Measurements from ENCODE around the gene ANKRD22.
A peak's percentile ranks its signal among the peaks of the same experiment; 100 is the strongest.
"Not testable (repeated sequence)": the region's sequence is repeated elsewhere in the genome, so short reads cannot be mapped to it uniquely, and the experiment has no call there.

Gene ANKRD22

DNA sequence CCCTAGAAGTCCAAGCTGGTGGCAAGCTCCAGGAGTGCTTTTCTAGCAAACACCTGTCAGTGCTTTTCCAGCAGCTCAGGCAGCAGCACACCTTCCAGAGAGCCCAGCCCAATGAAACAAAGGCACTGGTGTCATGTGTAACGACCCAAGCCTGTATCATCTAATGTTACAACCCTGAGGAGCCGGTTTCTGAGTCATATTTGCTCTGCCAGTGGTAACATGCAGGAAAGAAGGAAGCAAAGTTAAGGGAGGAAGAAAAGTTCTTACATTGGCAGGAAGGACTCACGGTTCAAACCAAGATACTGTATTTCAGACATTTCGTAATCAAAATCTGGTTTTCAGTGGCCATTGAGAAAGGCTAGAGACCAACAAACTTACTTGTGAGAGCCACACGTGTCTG lies at the start of gene ANKRD22:
Gene ANKRD22, minus strand, starts transcription at position 139 of the 400 bp plus-strand sequence. CDS start 237 bp downstream, outside the sequence.
- no peak for DNase-seq

DNA sequence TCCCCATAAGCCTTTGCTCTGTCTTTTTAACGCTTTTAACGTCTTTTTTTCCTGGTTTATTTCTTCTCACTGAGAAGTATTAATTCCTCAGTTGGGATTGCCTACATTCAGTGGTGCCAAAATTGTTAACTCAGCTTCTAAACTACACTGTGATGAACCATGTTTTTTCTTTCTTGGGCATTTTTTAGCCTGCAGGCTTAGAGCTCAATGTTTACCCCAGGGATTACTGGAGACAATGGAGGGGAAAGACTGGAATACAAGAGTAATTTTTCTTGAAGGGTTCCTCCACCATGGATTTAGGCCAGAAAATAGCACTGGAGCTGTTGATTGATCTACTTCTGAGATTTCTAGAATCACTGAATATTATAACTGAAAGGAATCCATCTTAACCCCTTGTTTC lies 48.2 kb upstream of the ANKRD22 start:
- no peak for DNase-seq

DNA sequence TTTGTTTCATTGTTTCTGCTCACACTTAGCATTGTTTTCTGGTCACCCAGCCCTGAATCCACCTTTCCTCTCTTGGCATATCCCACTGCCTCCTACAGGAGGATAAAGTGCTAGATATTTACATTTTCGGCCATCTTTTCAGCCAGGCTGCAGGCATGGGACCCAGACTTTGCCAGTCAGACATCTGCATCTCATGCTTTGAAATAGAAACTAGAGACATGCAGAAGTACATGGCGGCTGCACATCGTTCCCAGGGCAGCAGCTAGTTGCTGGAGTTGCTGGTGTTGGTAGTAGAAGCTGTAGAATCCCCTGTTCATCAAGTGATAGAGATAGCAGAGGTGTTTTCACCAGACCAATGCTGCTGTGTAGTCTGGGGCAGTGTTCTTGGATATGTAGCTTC lies 47.1 kb upstream of the ANKRD22 start:
- DNase-seq: no peak

DNA sequence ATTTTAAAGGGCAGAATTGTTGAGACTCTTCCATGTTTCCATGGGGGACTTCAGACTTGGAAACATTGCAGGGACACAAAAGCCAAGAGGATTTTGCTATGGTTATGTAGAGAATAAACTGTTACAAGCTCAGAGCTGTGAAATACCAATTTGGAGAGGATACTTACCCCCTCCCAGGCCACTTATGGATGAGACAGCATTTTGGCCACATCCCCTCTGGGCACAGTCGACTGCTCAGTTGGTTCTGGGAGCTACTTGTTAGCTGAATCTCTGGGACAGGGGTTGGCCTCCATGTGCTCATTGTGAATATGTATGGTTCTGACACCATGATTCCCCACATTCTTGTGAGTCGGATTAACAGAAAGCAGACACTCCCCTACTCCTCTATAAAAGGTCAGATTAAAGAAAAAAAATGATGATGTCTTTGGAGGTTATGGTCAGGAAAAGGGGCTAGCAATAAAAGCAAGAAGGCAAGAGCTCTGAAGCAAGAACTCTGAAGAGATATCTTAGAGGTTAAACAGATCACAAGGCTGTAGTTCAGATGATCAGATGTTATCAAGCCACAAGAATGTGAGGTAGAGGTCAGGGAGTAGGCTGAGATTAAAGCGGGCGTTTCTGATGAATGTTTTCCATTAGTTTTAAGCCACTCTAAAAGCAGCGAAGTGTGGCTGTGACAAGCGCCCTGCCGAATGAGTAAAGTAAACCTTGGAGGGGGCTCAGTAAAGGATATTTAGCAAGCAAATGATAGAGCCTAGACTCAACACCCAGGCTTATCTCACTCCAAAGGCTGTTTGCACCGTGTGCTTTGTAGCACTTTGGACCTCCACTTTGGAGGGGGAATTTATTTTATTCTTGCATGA lies 45.6 kb upstream of the ANKRD22 start:
- DNase-seq: no peak

DNA sequence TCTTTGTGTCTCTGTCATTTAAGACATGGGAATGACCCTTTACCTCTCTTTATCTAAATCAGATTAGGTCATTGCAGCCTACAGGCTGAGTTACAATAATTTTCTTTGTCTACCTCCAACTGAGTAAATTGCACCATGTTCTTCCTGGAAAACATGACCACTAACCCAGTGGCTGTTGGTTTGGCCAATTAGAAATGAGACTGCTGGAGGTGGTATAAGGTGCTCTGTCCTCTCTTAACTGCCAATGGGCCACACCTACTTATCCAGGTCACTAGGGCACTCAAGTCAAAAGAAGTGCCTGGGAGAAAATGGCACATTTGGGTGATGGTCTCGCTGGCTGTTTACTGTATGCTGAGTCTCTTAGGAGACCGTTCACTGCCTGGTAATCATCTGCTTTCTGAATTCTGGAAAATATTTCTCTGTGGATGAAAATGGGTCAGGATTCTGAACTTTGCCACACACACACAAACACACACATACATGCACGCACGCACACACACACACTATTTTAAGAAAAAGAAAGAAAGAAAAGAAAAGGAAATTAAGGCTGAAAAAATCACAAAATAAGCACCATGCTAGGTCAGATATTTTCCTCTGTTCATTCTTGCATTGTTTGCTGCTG lies 44.8 kb upstream of the ANKRD22 start:
- no peak for DNase-seq

DNA sequence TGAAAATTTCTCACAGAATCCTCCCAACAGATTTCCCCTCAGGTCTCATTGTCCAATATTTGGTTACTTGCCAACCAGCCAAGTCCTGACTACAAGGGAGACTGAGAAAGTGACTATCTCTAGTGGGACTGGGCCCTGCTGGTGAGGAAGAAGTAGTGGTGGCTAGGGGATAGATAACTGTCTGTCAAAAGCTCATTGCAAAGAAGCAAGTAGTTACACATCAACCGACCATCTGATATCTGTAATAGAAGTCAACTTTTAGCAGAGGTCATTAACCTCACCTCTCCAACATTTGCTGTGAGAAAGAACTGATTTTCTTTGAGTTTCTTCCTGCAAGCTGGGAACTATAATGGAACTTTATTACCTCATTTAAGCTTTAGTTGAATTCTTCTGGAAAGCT lies 43.6 kb upstream of the ANKRD22 start:
- no peak for DNase-seq

DNA sequence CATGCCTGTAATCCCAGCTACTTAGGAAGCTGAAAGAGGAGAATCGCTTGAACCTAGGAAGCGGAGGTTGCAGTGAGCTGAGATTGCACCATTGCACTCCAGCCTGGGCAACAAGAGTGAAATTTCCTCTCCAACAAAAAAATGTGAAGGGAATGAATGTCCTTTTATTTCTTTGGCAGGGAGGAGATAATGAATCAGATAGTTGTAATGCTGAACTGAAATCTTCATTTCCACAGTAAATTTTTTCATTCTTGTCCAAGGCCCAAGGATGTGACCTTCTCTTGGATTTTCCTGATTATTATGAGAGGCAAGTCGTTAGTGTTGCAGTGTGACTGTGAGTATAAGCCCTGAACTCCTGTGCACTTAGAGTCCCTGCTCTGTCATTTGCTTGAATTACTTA lies 42.0 kb upstream of the ANKRD22 start:
- no peak for DNase-seq

DNA sequence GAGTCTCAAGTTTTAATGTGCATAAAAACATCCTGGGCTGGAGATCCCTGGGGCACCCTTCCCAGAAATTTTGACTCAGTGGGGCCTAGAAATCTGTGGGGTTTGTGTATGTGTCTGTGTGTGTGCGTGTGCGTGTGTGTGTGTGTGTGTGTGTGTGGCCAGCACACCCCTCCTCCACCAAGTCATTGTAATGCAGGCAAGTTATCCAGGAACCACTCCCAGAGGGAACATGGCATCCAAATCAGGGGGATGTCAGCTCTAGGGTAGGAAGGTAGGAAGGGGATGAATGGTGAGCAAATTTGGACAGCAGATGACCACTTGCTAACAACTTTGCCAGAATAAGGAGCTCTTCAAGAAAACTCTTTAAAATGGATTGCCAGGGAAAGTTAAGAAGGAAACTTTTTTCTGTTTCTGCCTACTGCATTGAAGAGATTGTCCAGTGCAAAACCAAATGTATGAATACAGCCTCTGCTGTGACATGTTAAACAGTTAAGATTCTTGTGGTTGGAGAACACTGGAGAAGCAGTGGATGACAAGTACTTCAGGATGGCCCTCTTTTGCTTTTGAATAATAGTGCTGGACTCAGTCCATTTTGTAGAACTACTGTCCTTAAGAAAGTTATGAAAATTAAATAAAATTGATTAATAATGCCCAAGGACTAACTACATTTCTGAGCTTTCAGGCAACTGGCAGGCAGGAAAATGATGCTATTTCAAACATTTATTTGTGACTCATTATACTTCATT lies 40.8 kb upstream of the ANKRD22 start:
- no peak for DNase-seq

DNA sequence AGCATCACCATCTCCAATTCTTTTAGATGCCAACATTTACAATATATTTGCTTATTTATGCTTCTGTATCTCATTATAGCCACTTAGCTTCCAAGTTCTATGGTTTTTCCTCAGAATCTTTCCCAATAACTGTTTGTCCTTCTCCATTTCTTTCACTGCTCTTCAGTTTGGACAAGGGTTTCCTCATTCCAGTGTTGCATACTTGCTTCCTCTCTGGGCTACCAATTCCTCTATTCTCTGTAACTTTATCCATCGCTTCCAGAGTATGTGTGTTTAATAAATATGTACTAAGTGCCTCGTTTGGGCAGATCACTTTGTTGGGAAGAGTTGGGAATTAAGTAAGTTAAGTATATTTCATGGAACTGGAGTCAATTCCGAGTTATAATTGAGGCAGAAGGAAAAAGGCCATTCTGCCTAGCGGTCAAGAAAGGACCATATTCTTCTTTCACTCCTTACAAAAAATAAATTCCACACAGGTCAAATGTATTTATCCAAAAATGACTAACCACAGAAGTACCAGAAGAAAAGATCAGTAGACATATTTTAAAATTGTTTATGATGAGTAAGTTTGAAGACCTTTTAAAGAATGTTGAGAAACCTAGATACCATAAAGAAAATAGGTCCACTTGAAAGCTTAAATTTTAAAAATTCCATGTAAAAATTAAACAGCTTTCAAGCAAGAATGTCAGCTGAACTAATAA lies 39.2 kb upstream of the ANKRD22 start:
- no peak for DNase-seq

DNA sequence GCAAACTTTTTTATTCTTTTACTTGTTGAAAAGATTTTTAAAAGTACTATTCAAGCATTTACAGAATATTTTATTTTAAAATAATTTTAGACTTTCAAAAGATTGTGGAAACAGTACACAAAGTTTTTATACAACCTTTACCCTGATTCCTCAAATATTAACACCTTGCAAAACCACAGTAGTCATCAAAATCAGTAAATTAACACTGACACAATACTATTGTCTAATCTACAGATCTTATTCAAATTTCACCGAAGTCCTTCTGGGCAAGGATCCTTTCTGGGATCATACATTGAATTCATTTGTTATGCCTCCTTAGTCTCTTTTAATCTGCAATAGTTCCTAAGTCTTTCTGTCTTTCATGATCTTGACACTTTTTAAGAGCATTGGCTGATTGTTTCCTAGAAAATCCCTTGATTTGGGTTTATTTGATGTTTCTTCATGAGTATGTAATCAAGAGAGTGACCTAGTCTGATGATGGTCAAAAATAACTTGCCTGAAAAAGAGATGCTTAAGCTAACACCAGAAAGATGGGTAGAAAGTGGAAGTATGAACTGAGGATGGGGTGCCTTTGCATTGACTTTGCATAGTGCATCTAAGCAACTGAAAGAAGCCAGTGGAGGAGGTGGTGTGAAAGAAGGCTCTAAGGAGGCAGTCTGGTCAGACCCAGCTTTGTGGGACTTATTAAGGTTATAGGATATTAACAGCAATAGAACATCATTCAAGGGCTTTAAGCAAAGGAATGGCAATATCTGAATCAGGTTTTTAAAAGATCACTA lies 38.1 kb upstream of the ANKRD22 start:
- DNase-seq: no peak

DNA sequence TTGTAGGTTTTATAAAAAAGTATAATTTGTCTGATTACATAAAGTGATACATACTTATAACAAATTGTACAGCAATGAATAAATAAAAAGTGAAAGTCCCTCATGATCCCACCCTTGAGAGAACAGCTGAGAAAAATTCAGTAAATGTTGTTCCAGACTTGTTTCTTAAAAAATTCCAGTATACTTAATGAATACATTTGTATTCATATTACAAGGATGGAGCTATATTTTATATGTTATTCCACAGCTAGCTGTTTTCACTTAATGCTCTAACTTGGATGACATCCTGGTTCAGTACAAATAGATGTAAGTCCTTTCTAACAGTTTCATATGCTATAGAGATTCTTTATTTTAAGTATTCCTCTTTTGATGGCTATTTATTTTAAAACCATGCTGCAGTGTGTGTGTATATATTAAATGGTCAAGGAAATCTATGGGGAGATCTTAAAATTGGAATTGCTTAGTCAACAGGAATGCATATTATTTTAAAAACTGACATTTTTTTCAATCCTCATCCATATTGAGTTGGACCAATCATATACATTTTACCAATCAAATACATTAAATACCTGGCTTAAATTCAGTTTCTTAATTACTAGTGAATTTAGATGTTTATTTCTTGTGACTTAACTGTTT lies 37.3 kb upstream of the ANKRD22 start:
- no peak for DNase-seq

DNA sequence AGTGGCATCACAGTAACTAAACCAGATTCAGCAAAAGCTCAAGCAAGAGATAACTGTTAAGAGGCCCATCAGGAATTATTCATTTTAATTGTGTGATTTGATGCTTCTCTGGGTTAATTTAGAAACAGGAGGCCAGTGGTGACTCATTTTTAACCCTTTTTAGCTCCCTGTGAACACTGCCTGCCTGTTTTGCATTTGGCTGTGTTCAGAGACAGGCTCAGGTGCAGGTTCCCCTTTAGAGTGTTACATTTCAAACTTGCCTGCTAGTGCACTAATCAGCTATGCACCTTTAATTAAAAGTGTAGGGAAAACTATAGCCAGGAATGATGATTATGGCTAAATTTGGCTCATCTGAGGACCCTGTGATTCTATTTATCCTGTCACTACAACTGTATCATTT lies 34.9 kb upstream of the ANKRD22 start:
- no peak for DNase-seq

DNA sequence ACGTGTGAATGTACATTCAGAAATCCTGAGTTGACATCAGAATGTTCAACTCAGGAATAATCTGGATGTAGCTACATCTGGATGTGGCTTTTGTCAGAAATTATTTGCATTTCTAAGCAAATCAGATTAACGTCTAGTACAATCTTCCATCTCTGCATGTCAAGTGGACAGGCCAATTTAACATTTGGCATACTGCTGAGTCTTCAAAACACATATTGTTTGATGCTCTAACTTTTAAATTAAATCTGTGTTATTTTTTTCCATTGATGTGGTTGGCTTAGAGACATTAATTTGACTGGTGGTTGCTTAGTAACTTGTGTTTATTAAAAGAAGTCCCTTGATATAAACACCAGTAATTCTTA lies 31.8 kb upstream of the ANKRD22 start:
- no peak for DNase-seq

DNA sequence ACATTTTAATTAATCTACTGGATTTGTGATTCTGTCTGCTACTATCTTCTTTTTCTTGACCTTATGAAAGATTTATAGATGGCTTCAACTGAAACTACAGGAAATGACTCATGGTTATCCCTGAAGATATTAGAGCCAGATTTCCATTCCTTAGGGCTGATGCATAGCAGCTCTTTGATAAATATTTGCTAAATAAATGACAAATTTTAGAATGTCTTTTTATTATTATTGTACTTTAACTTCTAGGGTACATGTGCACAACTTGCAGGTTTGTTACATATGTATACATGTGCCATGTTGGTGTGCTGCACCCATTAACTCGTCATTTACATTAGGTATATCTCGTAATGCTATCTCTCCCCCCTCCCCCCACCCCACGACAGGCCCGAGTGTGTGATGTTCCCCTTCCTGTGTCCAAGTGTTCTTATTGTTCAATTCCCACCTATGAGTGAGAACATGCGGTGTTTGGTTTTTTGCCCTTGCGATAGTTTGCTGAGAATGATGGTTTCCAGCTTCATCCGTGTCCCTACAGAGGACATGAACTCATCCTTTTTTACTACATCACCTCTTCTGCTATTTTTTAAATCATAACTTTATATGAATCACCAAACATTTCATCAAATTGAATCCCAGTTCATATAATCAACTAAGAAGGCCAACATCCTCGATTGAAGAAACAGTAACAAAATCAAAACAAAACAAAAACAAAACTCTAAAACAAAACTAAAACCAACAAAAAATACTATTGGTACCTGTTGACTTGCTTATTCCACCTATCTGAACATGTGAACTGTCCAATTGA lies 31.2 kb upstream of the ANKRD22 start:
- DNase-seq: not testable (repeated sequence)

DNA sequence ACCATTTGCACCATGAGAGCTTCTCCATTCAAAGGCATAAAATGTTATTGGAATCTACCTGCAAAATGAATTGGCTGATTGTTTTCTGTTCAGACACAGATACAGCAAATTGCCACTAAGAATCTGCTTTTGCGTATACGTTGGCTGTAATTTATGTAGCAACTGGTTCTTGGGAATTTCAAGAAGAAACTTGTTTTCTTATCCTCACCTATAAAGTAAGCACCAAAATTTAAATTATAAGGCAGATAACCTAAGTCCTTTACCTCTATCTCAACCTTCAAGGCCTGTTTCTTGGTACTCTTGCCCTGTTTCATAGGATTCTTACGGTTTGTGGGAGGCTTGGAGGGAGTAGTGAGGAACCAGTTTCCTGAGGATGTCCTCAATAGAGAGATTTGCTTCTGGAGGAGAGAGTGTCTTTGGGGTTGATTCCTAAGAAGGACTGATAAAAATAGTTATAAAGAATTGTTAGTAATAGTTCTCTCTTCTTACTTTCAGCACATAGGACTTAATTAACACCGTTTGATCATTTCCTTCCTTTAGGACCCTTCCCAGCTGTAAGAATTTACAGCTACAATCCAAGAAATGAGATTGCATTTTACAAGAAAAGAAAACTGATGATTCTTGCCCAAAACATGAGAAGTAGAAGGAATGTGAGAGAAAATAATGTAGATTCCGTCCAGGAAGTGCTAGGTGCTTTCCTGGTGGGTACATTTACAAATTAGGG lies 30.4 kb upstream of the ANKRD22 start:
- no peak for DNase-seq

DNA sequence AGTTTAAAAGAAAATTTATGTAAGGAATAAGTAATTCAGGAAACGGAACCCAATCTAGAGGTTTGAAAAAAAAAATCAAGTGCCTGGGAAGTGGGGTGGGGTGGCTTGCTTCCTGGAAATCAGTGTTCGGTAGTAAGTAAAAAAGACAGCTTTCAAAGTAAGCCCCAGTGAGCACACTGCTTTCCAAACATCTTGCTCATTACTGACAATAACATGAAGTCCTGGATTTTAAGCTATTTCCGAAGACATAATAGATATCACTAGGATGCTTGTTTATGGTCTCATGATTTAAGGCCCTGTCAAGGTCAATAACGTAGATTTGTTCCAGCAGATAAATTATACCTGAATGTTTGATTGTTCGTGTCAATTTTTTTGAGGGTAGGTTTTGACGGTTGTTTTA lies 29.7 kb upstream of the ANKRD22 start:
- DNase-seq: no peak

DNA sequence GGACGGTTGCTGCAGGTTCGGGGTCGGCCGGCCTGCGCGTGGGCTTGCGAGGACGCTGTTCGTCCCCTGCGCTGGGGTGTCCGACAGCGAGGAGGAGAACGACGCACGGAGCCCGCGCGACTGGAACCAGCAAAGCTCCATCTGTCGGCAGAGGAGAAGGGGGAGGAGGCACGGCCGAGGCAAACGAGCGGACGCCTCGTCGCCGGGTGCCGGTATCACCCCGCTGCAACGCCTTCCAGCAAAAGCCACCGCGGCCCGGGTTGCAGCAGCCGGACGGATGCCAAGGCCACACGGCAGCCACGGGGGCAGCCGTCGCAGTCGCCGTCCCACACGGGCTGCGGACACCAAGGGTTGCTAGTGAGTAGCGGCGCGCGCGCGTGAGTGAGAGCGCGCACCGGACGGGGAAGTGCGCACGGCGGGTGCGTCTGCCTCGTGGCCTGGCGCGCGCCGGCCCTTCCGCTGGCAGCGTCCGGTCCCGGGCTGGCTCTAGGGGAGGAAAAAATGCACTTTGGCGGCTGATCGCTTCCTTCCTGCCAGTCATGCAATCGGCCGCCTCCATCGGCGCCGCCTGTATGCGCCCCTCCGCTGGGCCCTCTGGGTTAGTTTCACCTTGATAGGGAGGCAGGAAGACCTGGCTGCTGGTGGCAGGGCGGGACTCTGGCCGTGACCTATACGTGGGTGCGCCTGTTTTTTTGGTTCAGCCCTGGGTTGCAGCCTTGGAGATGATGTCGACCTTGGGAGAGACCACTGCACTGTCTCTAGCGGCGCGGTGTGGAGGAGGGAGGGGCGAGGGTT lies 28.8 kb upstream of the ANKRD22 start:
- DNase-seq: peak; percentile 86

DNA sequence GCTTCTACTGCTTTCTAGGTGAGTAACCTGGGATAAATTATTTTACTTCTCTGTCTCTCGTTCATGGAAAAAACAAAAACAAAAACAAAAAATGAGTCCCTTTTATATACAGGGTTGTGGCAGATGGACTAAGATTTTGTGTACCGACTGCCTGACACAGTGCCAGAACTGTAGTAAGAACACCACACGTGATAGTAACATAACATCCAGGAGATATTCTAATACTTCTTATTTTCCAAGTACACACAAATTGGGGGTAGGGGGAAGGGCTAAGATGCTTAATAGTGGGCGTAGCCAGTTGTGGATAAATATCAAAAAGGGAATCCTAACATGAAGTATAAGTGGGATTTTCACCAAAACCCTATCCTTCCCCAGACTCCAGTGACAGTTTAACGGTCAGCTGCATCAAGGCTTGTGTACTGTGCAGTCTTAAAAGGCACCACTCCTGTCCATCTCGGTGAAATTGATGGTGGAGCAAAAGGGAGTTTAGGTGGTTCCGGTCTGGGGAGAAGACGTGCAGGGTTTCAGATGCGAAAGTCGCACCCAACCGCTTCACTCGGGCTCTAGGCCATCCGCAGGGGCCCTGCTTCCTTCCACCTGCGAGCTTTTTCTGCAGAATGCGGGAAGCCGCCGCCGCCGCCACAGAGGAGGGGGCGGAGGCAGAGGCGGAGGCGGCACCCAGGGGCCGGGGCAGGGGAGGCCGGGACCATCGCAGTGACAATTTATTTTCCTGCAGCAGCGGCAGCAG lies 28.1 kb upstream of the ANKRD22 start, which contains the start of gene STAMBPL1:
Gene STAMBPL1, plus strand, starts transcription at position 712 of the 748 bp plus-strand sequence. CDS start 21,464 bp downstream, outside the sequence.
- DNase-seq: peak; percentile 86

DNA sequence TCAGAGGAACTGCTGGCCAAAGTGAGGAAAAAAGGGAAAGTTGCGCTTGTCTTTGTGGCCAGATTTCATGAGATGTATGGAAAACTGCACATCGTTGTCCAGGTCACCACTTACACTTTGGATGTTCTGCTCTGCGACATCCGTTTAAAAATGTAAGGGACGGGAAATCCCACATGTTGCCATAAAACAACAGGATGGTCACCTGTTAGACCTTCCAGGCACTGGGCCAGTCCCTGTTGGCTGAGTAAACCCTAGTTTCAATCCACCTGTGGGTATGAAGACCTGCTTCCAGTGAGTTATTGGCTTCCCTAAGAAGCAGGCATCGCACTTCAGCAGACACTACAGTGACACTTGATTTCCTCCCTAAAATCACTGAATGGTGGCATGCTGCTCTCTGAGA lies 25.7 kb upstream of the ANKRD22 start:
- no peak for DNase-seq
